Smooth muscle cell (in vitro differentiated cells): ENCODE results near the gene GTPBP8. TPM values are rescaled to one million over a fixed set of nuclear protein-coding genes. Genes with fewer than 3 reads are reported as not detected.
A peak's percentile ranks its signal among the peaks of the same experiment; 100 is the strongest.

Experiments used
- DNase-seq: peaks from one replicate; lab custom pipeline; 2025; ENCODE audit not compliant: unreplicated experiment; lab: John Stamatoyannopoulos, UW
- H2AFZ ChIP-seq: fragments of 200-600 bp; sonication (generic); 2 replicates; pipeline ENCODE4 v1.6.0; 2016; ENCODE audit warnings: antibody characterized with exemption, low read depth, mild to moderate bottlenecking
- H3F3A ChIP-seq: fragments of 200-600 bp; sonication (generic); 2 replicates; pipeline ENCODE4 v1.6.0; 2017; ENCODE audit warnings: antibody characterized with exemption, low read depth
- H3K27ac ChIP-seq: fragments of 200-600 bp; sonication (generic); 2 replicates; pipeline ENCODE4 v1.5.1; 2016; ENCODE audit warnings: low read depth, mild to moderate bottlenecking
- H3K27me3 ChIP-seq: fragments of 200-600 bp; sonication (generic); 2 replicates; pipeline ENCODE4 v1.6.1; 2016; ENCODE audit warnings: low read depth, mild to moderate bottlenecking
- H3K36me3 ChIP-seq: fragments of 200-600 bp; sonication (generic); 2 replicates; pipeline ENCODE4 v1.5.1; 2016; ENCODE audit warnings: low read depth
- H3K4me1 ChIP-seq: fragments of 200-600 bp; sonication (generic); 2 replicates; pipeline ENCODE4 v1.5.1; 2016; ENCODE audit warnings: low read depth
- H3K4me2 ChIP-seq: fragments of 200-600 bp; sonication (generic); 2 replicates; pipeline ENCODE4 v1.6.0; 2016; ENCODE audit warnings: mild to moderate bottlenecking
- H3K4me3 ChIP-seq: fragments of 200-600 bp; sonication (generic); 2 replicates; pipeline ENCODE4 v1.5.1; 2016; ENCODE audit warnings: mild to moderate bottlenecking
- H3K79me2 ChIP-seq: fragments of 200-600 bp; sonication (generic); 2 replicates; pipeline ENCODE4 v1.6.0; 2016; ENCODE audit warnings: low read depth, mild to moderate bottlenecking
- H3K9ac ChIP-seq: fragments of 200-600 bp; sonication (generic); 2 replicates; pipeline ENCODE4 v1.6.0; 2016; ENCODE audit warnings: low read depth
- H3K9me3 ChIP-seq: fragments of 200-600 bp; sonication (generic); replicated peaks from 2 replicates; pipeline ENCODE4 v1.5.1; 2016; ENCODE audit warnings: low read depth
- H4K20me1 ChIP-seq: fragments of 200-600 bp; sonication (generic); 2 replicates; pipeline ENCODE4 v1.6.0; 2016; ENCODE audit warnings: low read depth
- CTCF ChIP-seq: fragments of 200-600 bp; sonication (generic); IDR thresholded peaks from 2 replicates; pipeline ENCODE4 v1.5.1; 2017; ENCODE audit warnings: borderline replicate concordance, mild to moderate bottlenecking, antibody characterized with exemption; ENCODE audit not compliant: insufficient read depth, poor library complexity, severe bottlenecking
- WGBS: methylation state at CpG from one replicate; pipeline ENCODE4 v1.1.7; 2016; ENCODE audit warnings: low lambda C conversion rate; 5-methylcytosine and 5-hydroxymethylcytosine counted together
- polyA plus RNA-seq: library from polyadenylated mRNA; unstranded; fragments of >200 nt; fragmentation: Nextera tagmentation; extraction: Ambion mirVana; gene quantifications from 2 replicates; pipeline ENCODE4 v1.2.1, GENCODE V29; 2016
- total RNA-seq: library from RNA; depleted of rRNA; stranded (reverse); fragments of >200 nt; gene quantifications from 2 replicates; pipeline ENCODE4 v1.2.3, GENCODE V29; 2014

Gene GTPBP8
- total and polyA plus RNA-seq, 2 experiments from 2014 or later, result 10.2 to 21.5 TPM

- Histone ChIP-seq H4K20me1 (no peaks in the 10 kb centered on the region), H3K27me3 (peaks cover 3% of the 10 kb centered on the region), H3K4me2 (peak overlapping the region; percentile 76), H3K79me2 (no peaks in the 10 kb centered on the region), H3F3A (no peaks in the 10 kb centered on the region), H3K36me3 (no peaks in the 10 kb centered on the region), H3K4me1 (peaks cover 11% of the 10 kb centered on the region), H3K9ac (no peak overlapping the region), H3K27ac (peak overlapping the region; percentile 27), H3K4me3 (no peak overlapping the region), H2AFZ (peak overlapping the region; percentile 26), H3K9me3 (no peaks in the 10 kb centered on the region)
- peak; percentile 86 for TF ChIP-seq CTCF
- WGBS, result 11% methylated on average over 12 of the region's 12 CpGs
- peak; percentile 52 for DNase-seq
These were observed 60.5 kb downstream of the GTPBP8 start for GRCh38 chr3:113051302-113051711.

Other genes starting within 250 kb of the GTPBP8 start
- gene CD200R1L, start 144.1 kb upstream of the GTPBP8 start, total RNA-seq, result not detected in 2 replicates
- gene CD200R1L, start 144.1 kb upstream of the GTPBP8 start, polyA plus RNA-seq, result not detected in 2 replicates
- gene CD200R1, start 15.9 kb upstream of the GTPBP8 start, total RNA-seq, result 1.1 TPM in 1 of 2 replicates, not detected in the other
- not detected in 2 replicates for gene CD200R1, start 15.9 kb upstream of the GTPBP8 start, polyA plus RNA-seq
- gene BOC, start 220.6 kb downstream of the GTPBP8 start, total RNA-seq, result 16.7 and 19.5 TPM in 2 replicates
- gene BOC, start 220.6 kb downstream of the GTPBP8 start, polyA plus RNA-seq, result 31.2 and 31.4 TPM in 2 replicates